Measurements from ENCODE around the gene OR2W3.

The OR2W3 gene

DNA sequence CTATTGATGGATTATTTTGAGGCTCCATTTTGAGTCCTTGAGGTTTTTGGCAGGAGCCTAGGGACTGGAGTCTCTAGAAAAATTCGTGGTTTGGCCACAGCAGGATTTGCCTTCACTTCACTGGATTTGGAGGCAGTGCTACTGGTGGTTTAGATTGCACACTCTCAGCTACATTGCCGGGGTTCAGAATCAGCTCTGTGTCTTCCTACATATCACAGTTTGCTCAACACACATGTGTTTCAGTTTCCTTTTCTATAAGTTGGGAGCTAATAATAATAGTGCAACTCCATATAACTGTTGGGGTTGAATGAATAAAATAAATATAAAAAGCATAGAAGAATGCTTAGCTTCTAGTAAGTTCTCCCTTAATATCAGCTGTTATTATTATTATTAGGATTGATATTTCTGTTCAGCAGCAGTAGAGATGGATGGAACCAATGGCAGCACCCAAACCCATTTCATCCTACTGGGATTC, at the start of gene OR2W3:
Gene OR2W3, plus strand, starts transcription at position 425 of the 475 bp plus-strand sequence. Its CDS starts 0 bp downstream, at position 425.
- no peak for DNase-seq (ENCODE audit: low read depth in 2 of 2)

DNA sequence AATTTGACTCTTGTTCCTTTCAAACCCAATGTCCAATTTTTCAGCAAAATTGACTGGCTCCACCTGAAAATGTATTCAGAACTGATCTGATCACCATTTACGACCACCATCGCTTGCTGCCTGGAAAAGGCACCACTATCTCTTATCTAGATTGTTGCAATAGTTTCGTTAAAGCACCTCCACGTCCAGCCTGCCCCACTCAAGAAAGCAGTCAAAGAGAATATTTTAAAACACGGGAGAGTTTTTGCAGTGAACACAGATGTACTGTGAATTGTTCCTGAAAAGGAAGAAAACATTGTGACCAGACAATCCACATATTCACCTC, 49.7 kb upstream of the OR2W3 start:
- no peak for DNase-seq (ENCODE audit: low read depth in 2 of 2)

DNA sequence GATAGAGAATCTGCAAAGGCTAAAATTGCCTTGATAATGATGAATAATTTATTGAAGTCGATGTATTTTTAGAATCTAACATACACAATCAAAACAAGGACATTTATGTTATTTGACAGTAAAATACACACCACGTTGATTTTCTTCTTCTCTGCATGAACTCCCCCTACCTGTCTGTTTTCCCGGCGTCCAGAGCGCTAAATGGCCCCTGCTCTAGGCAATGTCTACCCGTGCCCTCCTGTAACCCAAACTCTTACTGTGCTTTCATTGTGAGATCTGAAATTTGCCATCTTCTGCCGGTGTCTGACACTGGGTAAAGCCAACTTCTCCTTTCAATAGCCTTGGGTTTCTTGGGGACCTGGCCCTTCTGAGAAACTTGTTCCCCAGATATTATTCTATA, 47.0 kb upstream of the OR2W3 start:
- no peak for DNase-seq (ENCODE audit: low read depth in 2 of 2)

DNA sequence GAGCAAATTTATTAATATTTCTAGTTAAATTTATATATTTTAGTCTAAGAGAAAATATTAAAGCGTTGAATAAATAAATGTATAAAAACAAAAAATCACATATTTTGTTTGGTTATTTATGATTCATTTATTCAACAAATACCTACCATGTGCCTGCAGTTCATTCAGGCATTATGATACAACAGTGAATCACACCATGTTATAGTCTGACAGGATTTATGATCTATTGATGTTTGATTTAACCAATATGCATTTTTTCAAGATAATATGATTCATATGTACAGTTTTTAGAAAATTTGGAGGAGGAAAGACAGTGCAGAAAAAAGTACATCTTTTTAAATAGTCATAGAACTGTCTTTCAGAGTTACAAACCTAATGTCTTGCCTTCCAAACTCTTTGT, 45.8 kb upstream of the OR2W3 start:
- no peak for DNase-seq (ENCODE audit: low read depth in 2 of 2)

DNA sequence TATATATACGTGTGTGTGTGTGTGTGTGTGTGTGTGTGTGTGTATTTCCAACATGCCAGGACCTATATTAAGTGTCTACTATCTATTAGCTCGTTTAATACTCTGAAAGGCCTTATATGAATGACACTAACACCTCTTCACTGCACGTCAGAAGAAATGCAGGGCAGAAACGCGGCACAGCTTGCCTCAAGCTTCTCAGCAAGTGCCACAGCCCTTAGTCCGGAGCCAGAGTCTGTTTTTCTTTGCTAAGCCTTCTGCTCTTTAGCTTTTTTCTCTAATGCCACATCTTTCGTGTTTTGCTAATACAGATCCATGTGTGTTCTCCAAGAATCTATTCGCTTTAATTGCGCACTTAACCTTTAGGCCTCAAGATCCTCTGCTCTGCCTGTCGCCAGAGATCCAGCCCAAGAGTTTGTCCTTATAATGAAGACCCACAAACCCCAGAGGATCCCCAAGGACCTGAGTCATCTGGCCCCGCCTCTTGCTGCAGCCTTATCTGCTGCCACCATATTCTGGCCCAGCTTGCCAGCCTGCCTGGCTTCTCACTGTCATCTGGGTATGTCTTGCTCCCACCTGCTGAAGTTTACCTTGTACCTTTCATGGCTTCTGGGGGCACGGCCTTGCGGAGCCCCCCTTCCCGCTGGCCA, 40.4 kb upstream of the OR2W3 start:
- DNase-seq (ENCODE audit: low read depth in 2 of 2): no peak

DNA sequence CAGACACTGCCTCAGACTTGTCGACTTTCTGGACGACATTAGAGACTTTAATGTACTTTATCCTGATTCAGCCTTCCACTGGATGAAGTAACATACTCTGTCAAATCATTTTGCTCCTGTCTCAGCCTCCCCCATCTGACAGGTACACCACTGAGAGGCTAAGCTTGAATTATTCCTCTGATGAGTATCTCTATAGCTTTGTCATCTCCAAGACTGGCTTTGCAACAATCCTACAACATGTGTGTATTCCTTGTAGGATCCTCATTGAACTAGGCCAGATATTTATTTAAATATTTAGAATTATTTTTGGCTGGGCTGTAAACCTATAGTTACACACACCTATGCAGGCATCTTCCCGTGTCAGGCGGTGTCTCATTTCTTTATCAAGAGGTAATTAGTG, 39.5 kb upstream of the OR2W3 start:
- no peak for DNase-seq (ENCODE audit: low read depth in 2 of 2)

DNA sequence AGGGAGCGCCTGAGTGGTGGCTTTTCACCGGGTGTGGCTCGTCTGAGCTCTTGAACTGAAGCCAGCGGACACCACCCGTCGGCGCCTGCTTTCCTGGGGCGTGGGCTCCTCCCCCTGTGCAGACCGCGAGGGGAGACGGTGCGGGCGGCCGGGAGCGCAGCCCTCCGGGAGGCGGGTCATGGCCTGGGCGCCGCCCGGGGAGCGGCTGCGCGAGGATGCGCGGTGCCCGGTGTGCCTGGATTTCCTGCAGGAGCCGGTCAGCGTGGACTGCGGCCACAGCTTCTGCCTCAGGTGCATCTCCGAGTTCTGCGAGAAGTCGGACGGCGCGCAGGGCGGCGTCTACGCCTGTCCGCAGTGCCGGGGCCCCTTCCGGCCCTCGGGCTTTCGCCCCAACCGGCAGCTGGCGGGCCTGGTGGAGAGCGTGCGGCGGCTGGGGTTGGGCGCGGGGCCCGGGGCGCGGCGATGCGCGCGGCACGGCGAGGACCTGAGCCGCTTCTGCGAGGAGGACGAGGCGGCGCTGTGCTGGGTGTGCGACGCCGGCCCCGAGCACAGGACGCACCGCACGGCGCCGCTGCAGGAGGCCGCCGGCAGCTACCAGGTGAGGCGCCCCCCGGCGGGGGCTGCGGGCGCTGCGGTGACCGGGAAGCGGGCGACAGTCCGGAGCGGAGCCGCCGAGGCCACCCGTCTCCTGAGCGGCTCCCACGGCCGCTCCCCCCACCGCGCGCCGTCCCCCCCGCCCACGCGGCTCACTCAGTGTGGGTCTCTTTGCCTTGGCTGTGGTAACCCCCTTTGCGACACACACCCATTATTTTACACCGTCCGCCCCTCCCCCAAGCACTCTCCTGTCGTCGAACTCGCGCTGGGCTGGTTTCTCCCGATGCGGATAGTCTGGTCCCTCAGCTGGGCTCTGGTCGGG, 38.1 kb upstream of the OR2W3 start, which contains the start of gene TRIM58:
Gene TRIM58, plus strand, starts transcription at position 119 of the 916 bp plus-strand sequence. Its CDS starts 60 bp downstream, at position 179.
- no peak for DNase-seq (ENCODE audit: low read depth in 2 of 2)

DNA sequence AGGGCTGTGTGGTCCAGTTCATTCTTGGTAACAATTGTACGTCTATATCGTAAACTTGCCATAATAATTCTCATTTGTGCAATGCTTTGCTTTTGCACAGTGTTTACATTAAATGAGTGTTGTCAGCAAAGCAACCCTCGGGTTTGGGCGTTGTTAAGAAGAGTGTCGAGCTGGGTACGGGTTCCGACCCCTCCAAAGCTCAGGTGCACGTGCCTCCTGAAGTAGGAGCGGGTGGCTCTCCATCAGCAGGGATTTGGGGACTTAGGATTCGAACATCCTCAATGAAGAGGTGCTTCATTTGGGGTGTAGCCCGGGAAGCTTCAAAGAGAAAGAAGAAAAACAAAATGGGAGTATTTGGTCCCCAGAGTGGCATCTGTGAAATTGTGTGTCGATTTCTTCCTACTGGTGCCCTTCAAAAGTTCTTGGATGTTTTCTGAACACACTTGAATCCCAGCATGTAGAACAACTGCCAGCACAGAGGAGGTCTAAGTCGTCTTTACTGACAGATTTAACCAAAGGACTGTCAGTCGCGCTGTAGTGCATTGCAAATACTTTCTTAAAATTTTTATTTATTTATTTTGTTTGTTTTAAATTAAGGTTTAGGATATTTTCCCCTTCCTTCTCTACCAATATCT, 37.3 kb upstream of the OR2W3 start:
- no peak for DNase-seq (ENCODE audit: low read depth in 2 of 2)

DNA sequence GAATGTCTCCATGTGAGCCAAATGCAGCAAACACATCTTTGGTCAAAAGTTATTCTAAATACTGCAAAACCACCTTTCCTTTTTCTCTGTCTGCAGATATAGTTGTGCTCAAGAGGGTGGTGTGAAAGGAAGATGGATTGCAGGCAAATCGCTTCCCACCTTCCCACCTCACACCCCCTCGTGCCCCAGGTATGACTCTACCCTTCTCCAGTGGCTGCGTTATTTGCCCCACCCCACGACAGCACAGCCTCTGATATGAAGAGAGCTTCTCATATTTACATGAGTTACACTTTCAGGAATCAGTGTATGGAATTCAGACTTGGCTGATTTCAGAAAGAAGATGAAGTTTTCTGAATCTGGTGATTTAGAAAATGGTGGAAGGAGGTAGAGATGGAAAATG, 32.6 kb upstream of the OR2W3 start:
- no peak for DNase-seq (ENCODE audit: low read depth in 2 of 2)

DNA sequence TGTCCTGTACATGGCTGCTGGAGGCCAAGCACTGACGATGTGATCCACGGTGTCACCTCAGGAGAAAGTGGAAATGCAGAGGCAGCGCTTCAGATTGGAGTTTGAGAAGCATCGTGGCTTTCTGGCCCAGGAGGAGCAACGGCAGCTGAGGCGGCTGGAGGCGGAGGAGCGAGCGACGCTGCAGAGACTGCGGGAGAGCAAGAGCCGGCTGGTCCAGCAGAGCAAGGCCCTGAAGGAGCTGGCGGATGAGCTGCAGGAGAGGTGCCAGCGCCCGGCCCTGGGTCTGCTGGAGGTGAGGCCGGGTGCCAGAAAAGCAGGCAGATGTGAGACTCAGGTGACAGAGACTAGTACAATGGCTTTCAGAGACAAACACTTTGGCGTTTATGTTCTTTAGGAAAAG, 30.7 kb upstream of the OR2W3 start:
- DNase-seq (ENCODE audit: low read depth in 2 of 2): no peak

DNA sequence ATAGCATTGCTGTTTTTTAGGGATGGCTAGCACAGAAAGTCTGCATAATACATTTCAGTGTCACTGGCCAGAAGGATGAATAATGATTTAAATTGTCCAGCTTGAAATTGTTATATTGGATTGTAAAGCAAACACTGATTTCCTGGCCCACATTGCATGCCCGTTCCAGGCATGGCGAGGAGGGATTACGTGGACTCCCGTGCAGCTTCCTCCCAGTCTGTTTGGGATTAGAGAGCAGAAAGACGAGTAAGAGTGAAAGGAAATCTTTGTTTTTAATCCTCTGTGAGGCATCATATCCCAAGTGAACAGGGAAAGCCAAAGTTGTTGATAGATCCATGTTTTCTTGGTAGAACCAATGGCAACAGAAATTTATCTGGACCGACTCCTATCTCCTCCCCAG, 30.0 kb upstream of the OR2W3 start:
- DNase-seq (ENCODE audit: low read depth in 2 of 2): no peak

DNA sequence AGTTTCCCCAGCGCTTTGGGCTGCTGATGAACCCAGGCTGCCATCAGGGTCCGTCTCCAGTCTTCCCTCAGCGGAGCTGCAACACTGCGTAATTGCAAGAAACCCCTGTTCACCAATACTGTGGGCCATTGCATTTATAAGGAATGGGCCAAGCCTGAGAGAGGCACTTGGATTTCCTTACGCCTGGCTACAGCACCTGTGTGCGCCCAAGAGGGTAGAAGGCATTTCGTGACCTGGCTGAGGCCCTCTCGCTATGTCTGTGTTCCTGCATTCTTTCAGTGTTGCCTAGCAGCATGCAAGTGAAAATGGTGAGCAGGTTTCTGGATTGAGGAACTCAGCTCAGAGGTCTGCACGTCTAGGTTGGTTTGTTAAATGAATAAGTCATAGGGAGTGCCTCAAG, 12.0 kb upstream of the OR2W3 start:
- no peak for DNase-seq (ENCODE audit: low read depth in 2 of 2)

DNA sequence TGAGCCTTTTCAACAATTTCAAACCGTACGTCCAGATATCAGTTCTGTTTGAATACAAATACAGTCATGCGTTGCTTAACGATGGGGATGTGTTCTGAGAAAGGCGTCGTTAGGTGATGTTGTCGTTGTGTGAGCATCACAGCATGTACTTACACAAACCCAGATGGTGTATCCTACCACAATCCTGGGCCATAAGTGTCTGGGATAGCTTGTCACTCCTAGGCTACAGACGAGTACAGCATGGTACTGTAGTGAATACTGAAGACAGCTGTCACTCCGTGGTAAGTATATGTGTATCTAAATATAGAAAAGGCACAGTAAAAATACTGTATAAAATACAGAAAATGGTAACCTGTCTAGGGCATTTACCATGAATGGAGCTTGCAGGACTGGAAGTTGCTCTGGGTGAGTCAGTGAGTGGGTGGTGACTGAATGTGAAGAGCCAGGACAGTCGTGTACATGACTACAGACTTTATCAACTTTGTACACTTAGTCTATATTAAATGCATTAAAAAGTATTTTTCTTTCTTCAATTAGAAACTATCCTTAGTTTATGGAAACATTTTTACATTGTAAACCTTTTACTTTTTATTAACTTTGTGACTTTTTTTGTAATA, 10.5 kb upstream of the OR2W3 start:
- DNase-seq (ENCODE audit: low read depth in 2 of 2): no peak

DNA sequence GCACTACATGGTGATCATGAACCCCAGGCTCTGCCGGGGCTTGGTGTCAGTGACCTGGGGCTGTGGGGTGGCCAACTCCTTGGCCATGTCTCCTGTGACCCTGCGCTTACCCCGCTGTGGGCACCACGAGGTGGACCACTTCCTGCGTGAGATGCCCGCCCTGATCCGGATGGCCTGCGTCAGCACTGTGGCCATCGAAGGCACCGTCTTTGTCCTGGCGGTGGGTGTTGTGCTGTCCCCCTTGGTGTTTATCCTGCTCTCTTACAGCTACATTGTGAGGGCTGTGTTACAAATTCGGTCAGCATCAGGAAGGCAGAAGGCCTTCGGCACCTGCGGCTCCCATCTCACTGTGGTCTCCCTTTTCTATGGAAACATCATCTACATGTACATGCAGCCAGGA, 589 bp downstream of the OR2W3 start:
- no peak for DNase-seq (ENCODE audit: low read depth in 2 of 2)

DNA sequence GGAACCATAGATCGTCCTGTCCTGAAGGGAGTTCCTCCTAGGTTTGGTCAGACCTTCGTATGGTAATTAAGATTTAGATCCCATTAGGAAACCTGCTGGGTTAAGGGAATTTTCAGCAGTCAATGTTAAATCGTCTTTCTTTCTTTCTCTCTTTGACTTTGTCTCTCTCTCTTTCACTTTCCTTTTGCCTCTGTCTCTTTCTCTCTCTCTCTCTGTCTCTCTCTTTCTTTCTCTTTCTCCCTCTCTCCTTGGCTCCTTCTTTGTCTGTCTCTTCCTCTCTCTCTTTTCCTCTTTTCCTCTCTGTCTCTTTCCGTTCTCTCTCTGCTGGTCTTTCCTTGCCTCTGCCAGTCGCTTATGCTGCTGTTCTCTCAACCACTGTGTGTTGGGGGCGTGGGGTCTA, 8.7 kb downstream of the OR2W3 start:
- DNase-seq (ENCODE audit: low read depth in 2 of 2): no peak

DNA sequence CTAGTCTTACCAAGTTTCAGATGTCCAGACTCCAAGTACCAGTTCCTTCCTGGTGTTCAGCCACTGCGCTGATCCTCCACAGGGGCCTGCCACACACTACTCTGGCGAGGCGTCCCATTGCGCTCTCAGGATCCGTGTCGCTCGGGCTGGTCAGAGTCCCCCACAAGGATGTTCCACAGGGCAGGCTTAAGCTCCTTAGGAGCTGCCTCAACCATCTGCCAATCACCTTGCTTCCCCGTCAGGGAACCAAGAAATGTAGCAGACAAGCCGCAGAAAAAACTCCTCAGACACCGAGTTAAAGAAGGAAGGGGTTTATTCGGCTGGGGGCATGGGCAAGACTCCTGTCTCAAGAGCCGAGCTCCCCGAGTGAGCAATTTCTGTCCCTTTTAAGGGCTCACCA, 9.8 kb downstream of the OR2W3 start:
- DNase-seq (ENCODE audit: low read depth in 2 of 2): no peak

DNA sequence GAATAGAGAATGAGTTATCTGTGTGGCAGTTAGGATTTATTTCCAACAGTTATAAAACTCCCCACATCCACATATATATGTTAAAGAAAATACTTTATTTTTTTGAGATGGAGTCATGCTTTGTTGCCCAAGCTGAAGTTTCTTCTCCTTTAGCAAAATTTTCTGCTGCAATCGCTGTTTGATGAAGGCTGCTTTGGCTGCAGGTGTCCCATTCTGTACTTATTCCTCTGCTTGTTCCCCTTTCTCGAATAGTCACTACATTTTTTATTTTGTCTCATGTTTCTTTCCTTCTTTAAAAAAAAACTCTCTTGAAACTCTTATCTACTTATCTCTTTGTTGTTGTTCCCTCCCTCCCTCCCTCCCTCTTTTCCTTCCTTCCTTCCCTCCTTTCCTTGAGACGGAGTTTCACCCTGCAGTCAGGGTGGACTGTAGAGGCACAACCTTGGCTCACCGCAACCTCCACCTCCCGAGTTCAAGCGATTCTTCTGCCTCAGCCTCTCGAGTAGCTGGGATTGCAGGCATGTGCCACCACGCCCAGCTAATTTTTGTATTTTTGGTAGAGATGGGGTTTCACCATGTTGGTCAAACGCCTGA, 10.6 kb downstream of the OR2W3 start:
- no peak for DNase-seq (ENCODE audit: low read depth in 2 of 2)

DNA sequence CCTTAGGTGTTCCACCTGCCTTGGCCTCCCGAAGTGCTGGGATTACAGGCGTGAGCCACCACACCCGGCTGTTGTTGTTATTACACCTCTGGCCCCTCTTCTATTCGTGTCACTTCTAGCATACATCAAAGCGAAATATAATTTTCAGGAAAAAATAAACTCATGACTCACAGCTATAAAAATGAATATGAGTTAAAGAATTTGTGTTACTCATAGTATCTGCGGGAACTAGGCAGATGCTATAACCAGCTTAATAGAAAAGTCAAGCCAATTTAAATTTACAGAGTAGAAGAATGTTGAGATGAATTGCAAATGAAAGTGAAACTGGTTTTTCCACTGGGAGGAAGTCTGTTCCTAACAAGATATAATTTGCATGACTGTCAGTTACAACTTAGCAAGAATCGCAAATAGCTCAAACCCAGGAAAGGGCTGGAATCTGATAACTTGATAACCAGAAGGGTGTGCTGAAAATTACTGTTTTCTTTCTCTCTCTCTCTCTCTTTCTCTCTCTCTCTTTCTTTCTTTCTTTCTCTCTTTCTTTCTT, 11.2 kb downstream of the OR2W3 start:
- DNase-seq (ENCODE audit: low read depth in 2 of 2): no peak

DNA sequence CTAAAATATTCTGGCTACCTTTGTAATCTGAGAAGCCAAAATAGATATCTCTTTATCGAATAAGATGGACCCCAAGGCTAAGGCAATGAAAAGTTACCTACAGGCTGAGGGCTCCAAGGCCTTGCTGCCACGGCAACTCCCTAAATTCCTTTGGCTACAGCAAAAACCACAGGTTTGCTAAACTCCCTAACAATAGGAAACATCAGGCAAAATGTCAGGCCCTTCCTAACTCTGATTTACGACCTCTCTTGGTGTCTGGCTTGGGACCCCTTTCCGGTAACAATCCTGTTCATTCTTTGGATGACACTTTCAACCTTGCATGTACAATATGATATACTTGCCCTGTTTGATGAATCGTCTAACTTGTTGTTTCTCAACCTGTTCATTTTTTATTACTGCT, 13.4 kb downstream of the OR2W3 start:
- DNase-seq (ENCODE audit: low read depth in 2 of 2): no peak

DNA sequence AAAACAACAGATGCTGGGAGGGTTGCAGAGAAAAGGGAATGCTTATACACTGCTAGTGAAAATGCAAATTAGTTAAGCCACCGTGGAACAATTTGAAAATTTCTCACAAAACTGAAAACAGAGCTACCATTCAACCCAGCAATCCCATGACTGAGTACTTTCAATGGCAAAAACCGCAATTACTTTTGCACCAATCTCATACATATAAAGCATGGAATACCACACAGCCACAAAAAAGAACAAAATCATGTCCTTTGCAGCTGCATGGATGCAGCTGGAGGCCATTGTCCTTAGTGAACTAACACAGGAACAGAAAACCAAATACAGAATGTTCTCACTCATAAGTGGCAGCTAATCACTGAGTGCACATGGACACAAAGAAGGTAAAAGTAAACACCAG, 18.4 kb downstream of the OR2W3 start:
- no peak for DNase-seq (ENCODE audit: low read depth in 2 of 2)

DNA sequence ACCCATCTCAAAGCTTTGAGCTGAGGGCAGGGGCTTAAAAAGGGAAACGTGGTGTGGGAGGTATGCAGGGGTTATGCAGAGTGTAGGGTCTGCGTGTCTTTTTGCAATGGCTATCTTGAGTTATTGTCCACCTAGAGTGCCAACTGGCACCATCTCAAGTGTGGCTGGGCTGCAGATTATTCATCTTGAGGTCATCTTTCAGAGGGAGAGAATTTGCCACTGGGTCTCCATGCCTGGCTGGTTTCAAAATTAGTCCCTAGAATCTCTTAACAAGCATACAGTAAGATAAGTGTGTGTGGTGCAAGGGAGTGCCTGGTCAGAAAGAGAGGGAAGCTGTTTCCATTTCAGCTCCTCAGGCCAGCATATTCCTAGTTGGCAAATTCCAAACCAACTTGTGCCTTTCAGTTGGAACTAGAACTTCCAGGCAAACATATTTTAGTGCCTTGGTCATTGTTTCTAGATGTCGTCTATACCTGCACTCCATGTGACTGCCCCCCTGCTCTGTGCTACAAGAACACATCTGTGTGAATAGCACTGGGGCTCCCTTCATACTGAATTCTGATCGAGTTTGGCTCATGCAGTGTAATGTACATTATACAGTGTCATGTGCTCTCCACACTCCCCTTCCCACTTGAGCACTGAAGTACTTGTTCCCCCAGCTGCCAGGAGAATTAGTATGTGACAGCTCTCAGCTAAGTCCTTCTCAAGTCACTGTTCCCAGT, 19.7 kb downstream of the OR2W3 start:
- no peak for DNase-seq (ENCODE audit: low read depth in 2 of 2)
